Fibroblast of lung (primary cell): ENCODE data around the gene BCAT1. TPM values are rescaled to one million over a fixed set of nuclear protein-coding genes. Genes with fewer than 3 reads are reported as not detected.

Experiments used
- DNase-seq, 2 donors: peaks; one replicate each; pipeline versions ENCODE4 v3.0.0 to v3.0.0-alpha.2; 2010; ENCODE audit warnings: low read depth in 2 of 2
- H2AFZ ChIP-seq: 2 replicates; pipeline ENCODE4 v1.5.1; 2012; ENCODE audit warnings: low read length, control low read depth, inconsistent platforms
- H3K27ac ChIP-seq: 2 replicates; pipeline ENCODE4 v1.5.1; 2011; ENCODE audit warnings: low read length, control low read depth; ENCODE audit not compliant: insufficient read depth
- H3K27me3 ChIP-seq: 2 replicates; pipeline ENCODE4 v1.5.1; 2011; ENCODE audit warnings: mild to moderate bottlenecking, low read length; ENCODE audit not compliant: control insufficient read depth, insufficient read depth
- H3K36me3 ChIP-seq: 2 replicates; pipeline ENCODE4 v1.5.1; 2011; ENCODE audit warnings: low read length; ENCODE audit not compliant: control insufficient read depth, insufficient read depth
- H3K4me1 ChIP-seq: 2 replicates; pipeline ENCODE4 v1.5.1; 2011; ENCODE audit warnings: low read length; ENCODE audit not compliant: control insufficient read depth, insufficient read depth; ENCODE audit errors: extremely low read depth
- H3K4me2 ChIP-seq: 2 replicates; pipeline ENCODE4 v1.5.1; 2011; ENCODE audit warnings: low read length, control low read depth; ENCODE audit not compliant: insufficient read depth; ENCODE audit errors: extremely low read depth
- H3K4me3 ChIP-seq, 4 experiments: fragments of 200-600 bp in 1 of 4; sonication (generic) in 1 of 4; replicated peaks in 1 of 4; 2 replicates each; pipeline ENCODE4 v1.5.1; 2011 to 2016; ENCODE audit warnings: low read length in 4 of 4, low read depth in 3 of 4, mild to moderate bottlenecking in 3 of 4, control low read depth in 2 of 4, inconsistent platforms in 1 of 4, mixed read lengths in 1 of 4; ENCODE audit not compliant: insufficient read depth in 1 of 4; ENCODE audit errors: control extremely low read depth in 1 of 4
- H3K79me2 ChIP-seq: 2 replicates; pipeline ENCODE4 v1.5.1; 2012; ENCODE audit warnings: mild to moderate bottlenecking, low read length, inconsistent platforms; ENCODE audit not compliant: control insufficient read depth, insufficient read depth
- H3K9ac ChIP-seq: 2 replicates; pipeline ENCODE4 v1.5.1; 2011; ENCODE audit warnings: mild to moderate bottlenecking, low read length, control low read depth; ENCODE audit not compliant: insufficient read depth
- H3K9me3 ChIP-seq: 2 replicates; pipeline ENCODE4 v1.5.1; 2012; ENCODE audit warnings: low read depth, low read length; ENCODE audit not compliant: control insufficient read depth, insufficient read depth
- H4K20me1 ChIP-seq: 2 replicates; pipeline ENCODE4 v1.5.1; 2011; ENCODE audit warnings: low read length; ENCODE audit not compliant: control insufficient read depth, insufficient read depth; ENCODE audit errors: extremely low read depth
- CTCF ChIP-seq, 2 donors: IDR thresholded peaks in 1 of 2; conservative IDR thresholded peaks in 1 of 2; 1 replicate in 1 of 2; 2 replicates in 1 of 2; pipeline ENCODE4 v1.5.1; 2011 to 2012; ENCODE audit warnings: low read length in 2 of 2, control low read depth in 1 of 2, inconsistent platforms in 1 of 2, low read depth in 1 of 2, mild to moderate bottlenecking in 1 of 2
- EZH2 ChIP-seq: IDR thresholded peaks from 2 replicates; pipeline ENCODE4 v1.5.1; 2012; ENCODE audit warnings: low read length, control low read depth, mild to moderate bottlenecking; ENCODE audit errors: missing control alignments
- polyA plus RNA-seq, 2 donors: library from polyadenylated mRNA; depleted of rRNA in 1 of 2; stranded (reverse) in 1 of 2; unstranded in 1 of 2; fragments of >200 nt; gene quantifications; 2 replicates each; pipeline ENCODE4 v1.2.1, GENCODE V29; 2011 to 2012; ENCODE audit warnings: missing spikeins in 1 of 2
- total RNA-seq: library from RNA; depleted of rRNA; stranded (reverse); fragments of >200 nt; gene quantifications from 2 replicates; pipeline ENCODE4 v1.2.1, GENCODE V29; 2014

The BCAT1 gene
- total and polyA plus RNA-seq, 2 donors (not counting 1 experiment from before 2014, with no cell fraction given) = 27.8 to 162 TPM

DNA sequence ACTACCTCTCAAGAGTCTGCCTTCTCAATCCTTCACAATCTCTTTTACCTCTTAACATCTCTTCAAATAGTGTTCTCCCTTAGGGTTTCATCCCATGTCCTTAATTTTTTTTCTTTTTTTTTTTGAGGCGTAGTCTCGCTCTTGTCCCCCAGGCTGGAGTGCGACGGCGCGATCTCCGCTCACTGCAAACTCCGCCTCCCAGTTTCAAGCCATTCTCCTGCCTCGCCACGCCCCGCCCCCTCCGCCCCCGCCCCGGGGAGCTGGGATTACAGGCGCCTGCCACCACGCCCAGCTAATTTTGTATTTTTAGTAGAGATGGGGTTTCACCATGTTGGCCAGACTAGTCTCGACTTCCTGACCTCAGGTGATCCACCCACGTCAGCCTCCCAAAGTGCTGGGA is 7.0 kb upstream of the BCAT1 start:
- no peaks in the 10 kb centered on the region for H4K20me1 ChIP-seq
- TF ChIP-seq CTCF (conservative IDR thresholded peaks at IDR 0.05 in 1 of 2, IDR thresholded peaks at IDR 0.05 in 1 of 2; ENCODE audit: low read depth in 1 of 2, low read length in 2 of 2) (no peak), EZH2 (no peak)
- no peak overlapping the region for H3K27ac ChIP-seq
- H3K9me3 ChIP-seq = no peaks in the 10 kb centered on the region
- no peak overlapping the region for H3K4me2 ChIP-seq
- H3K79me2 ChIP-seq = no peaks in the 10 kb centered on the region
- no peak overlapping the region for H3K9ac ChIP-seq
- no peaks in the 10 kb centered on the region for H3K36me3 ChIP-seq
- no peak overlapping the region for H2AFZ ChIP-seq
- H3K4me1 ChIP-seq = no peaks in the 10 kb centered on the region
- H3K27me3 ChIP-seq = no peaks in the 10 kb centered on the region
- H3K4me3 ChIP-seq = no peak overlapping the region
- no peak for DNase-seq

DNA sequence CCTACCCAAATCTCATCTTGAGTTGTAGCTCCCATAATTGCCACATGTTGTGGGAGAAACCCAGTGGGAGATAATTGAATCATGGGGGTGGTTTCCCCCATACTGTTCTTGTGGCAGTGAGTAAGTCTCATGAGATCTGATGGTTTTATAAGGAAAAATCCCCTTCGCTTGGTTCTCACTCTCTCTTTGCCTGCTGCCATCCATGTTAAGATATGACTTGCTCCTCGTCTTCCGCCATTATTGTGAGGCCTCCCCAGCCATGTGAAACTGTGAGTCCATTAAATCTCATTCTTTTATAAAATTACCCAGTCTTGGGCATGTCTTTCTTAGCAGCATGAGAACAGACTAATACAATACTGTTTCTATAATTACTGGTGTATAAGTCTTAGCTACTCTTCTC is 6.5 kb upstream of the BCAT1 start:
- Histone ChIP-seq H3K9me3 (no peaks in the 10 kb centered on the region), H3K27ac (no peak overlapping the region), H3K4me1 (no peaks in the 10 kb centered on the region), H4K20me1 (no peaks in the 10 kb centered on the region), H3K79me2 (no peaks in the 10 kb centered on the region), H3K4me3 (no peak overlapping the region), H3K9ac (no peak overlapping the region), H3K27me3 (no peaks in the 10 kb centered on the region), H3K36me3 (no peaks in the 10 kb centered on the region), H2AFZ (no peak overlapping the region), H3K4me2 (no peak overlapping the region)
- no peak for TF ChIP-seq EZH2
- TF ChIP-seq CTCF (conservative IDR thresholded peaks at IDR 0.05 in 1 of 2, IDR thresholded peaks at IDR 0.05 in 1 of 2; ENCODE audit: low read depth in 1 of 2, low read length in 2 of 2) = no peak
- no peak for DNase-seq

- no peak for TF ChIP-seq EZH2
- no peak for TF ChIP-seq CTCF (conservative IDR thresholded peaks at IDR 0.05 in 1 of 2, IDR thresholded peaks at IDR 0.05 in 1 of 2; ENCODE audit: low read depth in 1 of 2, low read length in 2 of 2)
- DNase-seq = no peak
- Histone ChIP-seq H3K9ac (no peak overlapping the region), H3K4me2 (no peak overlapping the region), H3K9me3 (no peaks in the 10 kb centered on the region), H3K4me1 (peaks cover 2% of the 10 kb centered on the region), H4K20me1 (no peaks in the 10 kb centered on the region), H3K27ac (no peak overlapping the region), H3K4me3 (no peak overlapping the region), H3K27me3 (no peaks in the 10 kb centered on the region), H3K79me2 (no peaks in the 10 kb centered on the region), H3K36me3 (no peaks in the 10 kb centered on the region), H2AFZ (no peak overlapping the region)
Observed at GRCh38 chr12:24954261-24954660, 5.4 kb upstream of the BCAT1 start.
